ENCODE results near the gene YJEFN3.

YJEFN3 gene

DNA sequence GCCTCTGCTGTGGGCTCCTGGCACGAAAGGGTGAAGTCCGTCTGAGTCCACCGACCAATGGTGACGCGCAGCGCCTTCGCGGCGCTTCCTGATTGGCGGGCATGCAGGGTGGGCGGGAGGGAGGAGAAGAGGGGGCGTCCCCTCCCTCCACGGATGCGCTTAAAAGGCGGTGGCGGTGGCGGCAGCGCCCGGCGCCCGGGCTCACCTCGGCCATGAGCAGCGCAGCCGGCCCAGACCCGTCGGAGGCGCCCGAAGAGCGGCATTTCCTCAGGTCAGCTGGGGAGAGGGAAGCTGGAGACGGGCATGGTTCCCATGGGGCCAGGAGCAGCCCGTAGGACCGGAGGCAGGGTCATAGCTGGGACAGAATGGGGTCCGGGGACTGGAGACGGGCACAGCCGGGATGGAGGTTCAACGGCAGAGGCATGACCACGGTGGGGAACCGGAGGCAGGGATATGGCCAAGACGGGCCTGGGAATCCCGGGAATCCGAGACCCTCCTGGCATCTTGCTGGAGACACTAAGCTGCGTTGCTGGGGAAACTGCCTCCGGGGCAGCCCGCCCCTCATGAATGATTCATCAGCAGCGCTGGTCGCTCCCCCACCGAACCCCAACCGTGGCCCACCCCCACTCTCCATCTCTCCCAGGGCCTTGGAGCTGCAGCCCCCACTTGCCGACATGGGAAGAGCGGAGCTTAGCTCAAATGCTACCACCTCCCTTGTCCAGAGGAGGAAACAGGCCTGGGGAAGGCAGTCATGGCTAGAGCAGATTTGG, at the start of gene YJEFN3:
YJEFN3 (plus strand) TSS at position 191 of the 770 bp plus-strand sequence; CDS start at position 213, 22 bp downstream.
- TF ChIP-seq, protein P1, sequence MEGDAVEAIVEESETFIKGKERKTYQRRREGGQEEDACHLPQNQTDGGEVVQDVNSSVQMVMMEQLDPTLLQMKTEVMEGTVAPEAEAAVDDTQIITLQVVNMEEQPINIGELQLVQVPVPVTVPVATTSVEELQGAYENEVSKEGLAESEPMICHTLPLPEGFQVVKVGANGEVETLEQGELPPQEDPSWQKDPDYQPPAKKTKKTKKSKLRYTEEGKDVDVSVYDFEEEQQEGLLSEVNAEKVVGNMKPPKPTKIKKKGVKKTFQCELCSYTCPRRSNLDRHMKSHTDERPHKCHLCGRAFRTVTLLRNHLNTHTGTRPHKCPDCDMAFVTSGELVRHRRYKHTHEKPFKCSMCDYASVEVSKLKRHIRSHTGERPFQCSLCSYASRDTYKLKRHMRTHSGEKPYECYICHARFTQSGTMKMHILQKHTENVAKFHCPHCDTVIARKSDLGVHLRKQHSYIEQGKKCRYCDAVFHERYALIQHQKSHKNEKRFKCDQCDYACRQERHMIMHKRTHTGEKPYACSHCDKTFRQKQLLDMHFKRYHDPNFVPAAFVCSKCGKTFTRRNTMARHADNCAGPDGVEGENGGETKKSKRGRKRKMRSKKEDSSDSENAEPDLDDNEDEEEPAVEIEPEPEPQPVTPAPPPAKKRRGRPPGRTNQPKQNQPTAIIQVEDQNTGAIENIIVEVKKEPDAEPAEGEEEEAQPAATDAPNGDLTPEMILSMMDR (IDR thresholded peaks at IDR 0.05; ENCODE audit: extremely low read depth, insufficient read depth, missing control alignments), result no peak
- no peak for DNase-seq (ENCODE audit: low spot score)
- in situ Hi-C loops (cut with MboI; ENCODE audit: low pct_unique_long_range_greater_than_20kb, low sequenced_read_pairs, unreplicated experiment), result loop anchor here (10.0 to 25.0 kb wide), 3 partner anchors 116 to 708 kb away; partner anchors contain the start of gene GMIP

DNA sequence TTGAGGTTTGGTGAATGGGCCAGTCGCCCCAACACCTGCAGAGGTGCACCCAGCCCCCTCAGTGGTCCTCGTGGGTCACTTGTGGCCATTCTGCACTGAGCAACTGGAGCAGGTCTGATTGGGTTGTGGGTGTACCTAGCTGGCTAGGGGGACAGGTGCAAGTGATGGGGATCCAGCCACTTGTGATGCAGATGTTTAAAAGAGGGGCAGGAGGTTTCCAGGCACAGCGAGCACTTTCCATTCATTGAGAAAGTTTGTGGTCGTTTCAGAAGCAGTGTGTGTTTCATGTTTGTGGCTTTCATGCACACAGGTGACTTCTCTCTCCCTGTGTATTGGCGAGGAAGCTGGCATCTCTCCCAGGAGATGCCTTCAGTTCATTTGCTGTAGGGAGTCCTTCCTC, 48.0 kb upstream of the YJEFN3 start:
- TF ChIP-seq, protein P1 (IDR thresholded peaks at IDR 0.05; ENCODE audit: extremely low read depth, insufficient read depth, missing control alignments), result no peak
- in situ Hi-C loops (cut with MboI; ENCODE audit: low pct_unique_long_range_greater_than_20kb, low sequenced_read_pairs, unreplicated experiment), result loop anchor here (25.0 kb wide), 1 partner anchor 318 kb away; the partner anchor contains the start of gene MEF2B
- DNase-seq (ENCODE audit: low spot score), result no peak

GRCh38 chr19:19482809-19483596, 45.7 kb upstream of the YJEFN3 start:
- no peak for DNase-seq (ENCODE audit: low spot score)
- TF ChIP-seq, protein P1 (IDR thresholded peaks at IDR 0.05; ENCODE audit: extremely low read depth, insufficient read depth, missing control alignments), result no peak
- in situ Hi-C loops (cut with MboI; ENCODE audit: low pct_unique_long_range_greater_than_20kb, low sequenced_read_pairs, unreplicated experiment), result loop anchor here (25.0 kb wide), 1 partner anchor 321 kb away; the partner anchor contains the start of gene MEF2B

GRCh38 chr19:19485161-19485997, 43.3 kb upstream of the YJEFN3 start:
- no peak for DNase-seq (ENCODE audit: low spot score)
- TF ChIP-seq, protein P1 (IDR thresholded peaks at IDR 0.05; ENCODE audit: extremely low read depth, insufficient read depth, missing control alignments), result no peak
- in situ Hi-C loops (cut with MboI; ENCODE audit: low pct_unique_long_range_greater_than_20kb, low sequenced_read_pairs, unreplicated experiment), result loop anchor here (25.0 kb wide), 1 partner anchor 323 kb away; the partner anchor contains the start of gene MEF2B

DNA sequence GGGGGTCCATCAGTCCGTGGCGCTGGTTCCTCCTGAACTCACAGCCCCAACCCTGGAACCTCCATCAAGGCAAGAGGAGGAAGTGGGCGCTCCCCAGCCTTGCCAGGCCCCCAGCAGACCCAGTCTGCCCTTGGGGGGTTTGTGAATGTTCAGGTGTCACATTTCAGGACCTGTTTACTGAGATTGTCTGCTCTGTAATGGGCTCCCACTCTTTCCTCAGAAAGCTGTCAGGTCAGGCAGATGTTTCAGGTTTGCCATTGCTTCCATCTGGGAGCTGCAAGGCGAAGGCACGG, 42.8 kb upstream of the YJEFN3 start:
- in situ Hi-C loops (cut with MboI; ENCODE audit: low pct_unique_long_range_greater_than_20kb, low sequenced_read_pairs, unreplicated experiment), result loop anchor here (25.0 kb wide), 1 partner anchor 324 kb away; the partner anchor contains the start of gene MEF2B

More for the DNA sequence above, 42.8 kb upstream of the YJEFN3 start:
- no peak for DNase-seq (ENCODE audit: low spot score)
- TF ChIP-seq, protein P1 (IDR thresholded peaks at IDR 0.05; ENCODE audit: extremely low read depth, insufficient read depth, missing control alignments), result no peak

Data from GM13977 (cell line).